GM12878 (cell line): ENCODE measurements around the gene ADRA2B. TPM values are rescaled to one million over a fixed set of nuclear protein-coding genes. Genes with fewer than 3 reads are reported as not detected.

ENCODE experiments used
- BACH1 ChIP-seq: fragments of 450-650 bp; IDR thresholded peaks from 2 replicates; pipeline ENCODE4 v1.6.1; 2017; ENCODE audit warnings: mild to moderate bottlenecking, borderline replicate concordance
- CBX3 ChIP-seq: fragments of 200-600 bp; sonication (generic); IDR thresholded peaks from 2 replicates; pipeline ENCODE4 v1.6.1; 2016; ENCODE audit warnings: low read depth, borderline replicate concordance
- E2F4 ChIP-seq: IDR thresholded peaks from 2 replicates; pipeline ENCODE4 v1.6.1; 2012; ENCODE audit warnings: low read depth, low read length, improper control_type of control experiment
- ELK1 ChIP-seq: IDR thresholded peaks from 2 replicates; pipeline ENCODE4 v1.6.1; 2012; ENCODE audit warnings: low read depth, low read length, improper control_type of control experiment
- EP300 ChIP-seq, 2 experiments: fragments of 150-350 bp in 1 of 2; IDR thresholded peaks; 2 replicates each; pipeline ENCODE4 v1.6.1; 2011 to 2012; ENCODE audit warnings: low read depth in 2 of 2, low read length in 2 of 2, borderline replicate concordance in 1 of 2, improper control_type of control experiment in 1 of 2, inconsistent platforms in 1 of 2; ENCODE audit not compliant: control insufficient read depth in 1 of 2
- ETV6 ChIP-seq, 2 experiments: fragments of 450-650 bp in 1 of 2; IDR thresholded peaks in 1 of 2; conservative IDR thresholded peaks in 1 of 2; 2 replicates each; pipeline ENCODE4 v1.6.1; 2014; ENCODE audit warnings: antibody characterized with exemption in 1 of 2, borderline replicate concordance in 1 of 2, low read depth in 1 of 2, mild to moderate bottlenecking in 1 of 2, moderate library complexity in 1 of 2
- GABPA ChIP-seq: IDR thresholded peaks from 2 replicates; pipeline ENCODE4 v1.6.1; 2014; ENCODE audit warnings: antibody characterized with exemption, low read depth, mild to moderate bottlenecking, inconsistent platforms
- HCFC1 ChIP-seq: fragments of 150-350 bp; IDR thresholded peaks from 2 replicates; pipeline ENCODE4 v1.6.1; 2014; ENCODE audit warnings: low read length
- HSF1 ChIP-seq: fragments of 150-350 bp; IDR thresholded peaks from 2 replicates; pipeline ENCODE4 v1.6.1; 2014; ENCODE audit warnings: mild to moderate bottlenecking, low read depth, low read length
- KAT2A ChIP-seq: conservative IDR thresholded peaks from 2 replicates; pipeline ENCODE4 v1.6.1; 2011; ENCODE audit warnings: low read depth, low read length; ENCODE audit not compliant: control insufficient read depth
- KDM1A ChIP-seq: fragments of 200-600 bp; sonication (generic); IDR thresholded peaks from 2 replicates; pipeline ENCODE4 v1.6.1; 2016; ENCODE audit warnings: borderline replicate concordance
- MTA3 ChIP-seq: IDR thresholded peaks from 2 replicates; pipeline ENCODE4 v1.6.1; 2012; ENCODE audit warnings: low read length, inconsistent platforms, borderline replicate concordance
- NBN ChIP-seq: fragments of 450-650 bp; IDR thresholded peaks from 2 replicates; pipeline ENCODE4 v1.6.1; 2016
- NRF1 ChIP-seq: conservative IDR thresholded peaks from 2 replicates; pipeline ENCODE4 v1.6.1; 2011; ENCODE audit warnings: mild to moderate bottlenecking, low read depth, low read length, improper control_type of control experiment
- POLR2A ChIP-seq: IDR thresholded peaks from 2 replicates; pipeline ENCODE4 v1.6.1; 2011; ENCODE audit warnings: low read depth, mild to moderate bottlenecking, low read length
- POLR2AphosphoS5 ChIP-seq: IDR thresholded peaks from 2 replicates; pipeline ENCODE4 v1.6.1; 2011; ENCODE audit warnings: mild to moderate bottlenecking, low read length, inconsistent platforms
- POU2F2 ChIP-seq: IDR thresholded peaks from 3 replicates; pipeline ENCODE4 v1.6.1; 2011; ENCODE audit warnings: low read depth, mild to moderate bottlenecking, low read length, borderline replicate concordance
- SKIL ChIP-seq: fragments of 450-650 bp; IDR thresholded peaks from 2 replicates; pipeline ENCODE4 v1.6.1; 2017; ENCODE audit warnings: mild to moderate bottlenecking, low read depth, inconsistent platforms; ENCODE audit not compliant: poor library complexity, severe bottlenecking
- SMAD1 ChIP-seq: fragments of 450-650 bp; IDR thresholded peaks from 2 replicates; pipeline ENCODE4 v1.6.1; 2018; ENCODE audit warnings: mild to moderate bottlenecking, low read depth; ENCODE audit not compliant: partially characterized antibody
- SREBF2 ChIP-seq: IDR thresholded peaks from 2 replicates; pipeline ENCODE4 v1.6.1; 2012; ENCODE audit warnings: mild to moderate bottlenecking, low read length
- SUZ12 ChIP-seq: fragments of 200-600 bp; sonication (generic); IDR thresholded peaks from one replicate; pipeline ENCODE4 v1.6.1; 2018; ENCODE audit warnings: antibody characterized with exemption, mild to moderate bottlenecking; ENCODE audit not compliant: unreplicated experiment
- TARDBP ChIP-seq: IDR thresholded peaks from 2 replicates; pipeline ENCODE4 v1.6.1; 2016; ENCODE audit warnings: borderline replicate concordance
- ZNF217 ChIP-seq: fragments of 450-650 bp; IDR thresholded peaks from 2 replicates; pipeline ENCODE4 v1.6.1; 2017; ENCODE audit warnings: antibody characterized with exemption, mild to moderate bottlenecking
- ZNF622 ChIP-seq: fragments of 450-650 bp; IDR thresholded peaks from 2 replicates; pipeline ENCODE4 v1.6.1; 2017; ENCODE audit warnings: mild to moderate bottlenecking, inconsistent platforms
- ZSCAN29 ChIP-seq: fragments of 450-650 bp; IDR thresholded peaks from 2 replicates; pipeline ENCODE4 v1.6.1; 2017; ENCODE audit warnings: mild to moderate bottlenecking, moderate library complexity
- polyA plus RNA-seq, 11 experiments: library from polyadenylated mRNA; depleted of rRNA in 4 of 11; unstranded in 6 of 11; stranded (reverse) in 5 of 11; fragments of >200 nt; fragmentation: Nextera tagmentation in 4 of 11; fragmentation: Illumina TruSeq in 1 of 11; extraction: Ambion mirVana in 4 of 11; extraction: Trizol in 1 of 11; gene quantifications; 1 replicate in 1 of 11; 2 replicates in 10 of 11; pipeline versions ENCODE4 v1.2.1 to v1.2.3, GENCODE V29; 2011 to 2016; ENCODE audit warnings: inconsistent platforms in 2 of 11, missing spikeins in 2 of 11, low read depth in 1 of 11
- total RNA-seq, 4 experiments: library from RNA; depleted of rRNA in 3 of 4; stranded (reverse); fragments of >200 nt in 3 of 4; fragmentation: Illumina TruSeq in 1 of 4; extraction: Trizol in 1 of 4; gene quantifications; 2 replicates each; pipeline versions ENCODE4 v1.2.1 to v1.2.3, GENCODE V29; 2013 to 2021

The ADRA2B gene
- total and polyA plus RNA-seq, 10 of the 15 experiments (the other 5 are each of a cell fraction or from before 2014, with no cell fraction given) = 0.01 to 0.10 (median 0.04) TPM; not detected in 6

- peak; percentile 83; the same call in 2 of the 3 replicates for TF ChIP-seq POU2F2
- 0 out of 2 replicates have a peak, but pooled peaks have one; percentile 41 for TF ChIP-seq NBN
- no peak for TF ChIP-seq GABPA
- no peak for TF ChIP-seq HSF1
- no peak for TF ChIP-seq SKIL
- no peak for TF ChIP-seq MTA3
- TF ChIP-seq ELK1 = no peak
- peak; percentile 63 for TF ChIP-seq BACH1
- no peak for TF ChIP-seq ZNF217
- TF ChIP-seq TARDBP = no peak
- TF ChIP-seq KAT2A = no peak
- no peak for TF ChIP-seq HCFC1
- peak; percentile 46 for TF ChIP-seq SUZ12
- TF ChIP-seq KDM1A = no peak
- TF ChIP-seq NRF1 = no peak
- TF ChIP-seq ZNF622 = no peak
- peak; percentile 76 for TF ChIP-seq POLR2AphosphoS5
- TF ChIP-seq POLR2A = no peak
- no peak for TF ChIP-seq SMAD1
- no peak for TF ChIP-seq E2F4
- TF ChIP-seq CBX3 = no peak
- TF ChIP-seq ETV6 (conservative IDR thresholded peaks at IDR 0.05 in 1 of 2, IDR thresholded peaks at IDR 0.05 in 1 of 2; ENCODE audit: borderline replicate concordance in 1 of 2, low read depth in 1 of 2) = no peak
- no peak for TF ChIP-seq EP300 (IDR thresholded peaks at IDR 0.05; ENCODE audit: borderline replicate concordance in 1 of 2, control insufficient read depth in 1 of 2, low read depth in 2 of 2, low read length in 2 of 2)
- TF ChIP-seq SREBF2 = no peak
- TF ChIP-seq ZSCAN29 = no peak
These were observed 22.1 kb upstream of the ADRA2B start, which contains the start of gene ASTL (continued) for GRCh38 chr2:96138179-96139145.
